ENCODE measurements around the gene SLC1A1.
"Not testable (repeated sequence)": the region's sequence is repeated elsewhere in the genome, so short reads cannot be mapped to it uniquely, and the experiment has no call there.

Gene SLC1A1

GRCh38 chr9:4507306-4508130 lies 17.2 kb downstream of the SLC1A1 start:
- no peak for DNase-seq

GRCh38 chr9:4508246-4508906 lies 18.1 kb downstream of the SLC1A1 start:
- DNase-seq, result no peak

- no peak for DNase-seq
Measured at GRCh38 chr9:4508907-4509589, 18.8 kb downstream of the SLC1A1 start.

GRCh38 chr9:4509590-4509984 lies 19.3 kb downstream of the SLC1A1 start:
- DNase-seq, result no peak

- DNase-seq, result no peak
Measured at GRCh38 chr9:4510546-4511322, 20.5 kb downstream of the SLC1A1 start.

GRCh38 chr9:4514252-4515128 lies 24.2 kb downstream of the SLC1A1 start:
- DNase-seq, result no peak

- no peak for DNase-seq
Measured at GRCh38 chr9:4515958-4516375, 25.7 kb downstream of the SLC1A1 start.

- DNase-seq, result no peak
Measured at GRCh38 chr9:4517274-4517673, 27.0 kb downstream of the SLC1A1 start.

GRCh38 chr9:4519604-4520003 lies 29.3 kb downstream of the SLC1A1 start:
- DNase-seq, result no peak

- no peak for DNase-seq
Measured at GRCh38 chr9:4520055-4520454, 29.8 kb downstream of the SLC1A1 start.

- DNase-seq, result no peak
Measured at GRCh38 chr9:4530375-4530774, 40.1 kb downstream of the SLC1A1 start.

- DNase-seq, result not testable (repeated sequence)
Measured at GRCh38 chr9:4530831-4531230, 40.6 kb downstream of the SLC1A1 start.

- DNase-seq, result not testable (repeated sequence)
Measured at GRCh38 chr9:4531355-4531754, 41.1 kb downstream of the SLC1A1 start.

- DNase-seq, result not testable (repeated sequence)
Measured at GRCh38 chr9:4533881-4534280, 43.6 kb downstream of the SLC1A1 start.

- DNase-seq, result not testable (repeated sequence)
Measured at GRCh38 chr9:4536196-4536595, 45.9 kb downstream of the SLC1A1 start.

GRCh38 chr9:4537581-4537980 lies 47.3 kb downstream of the SLC1A1 start:
- no peak for DNase-seq

GRCh38 chr9:4538107-4538506 lies 47.8 kb downstream of the SLC1A1 start:
- DNase-seq, result no peak

GRCh38 chr9:4538621-4539020 lies 48.4 kb downstream of the SLC1A1 start:
- DNase-seq, result no peak

- no peak for DNase-seq
Measured at GRCh38 chr9:4540425-4540824, 50.2 kb downstream of the SLC1A1 start.

GRCh38 chr9:4541281-4541680 lies 51.0 kb downstream of the SLC1A1 start:
- no peak for DNase-seq

- DNase-seq, result no peak
Measured at GRCh38 chr9:4541856-4542255, 51.6 kb downstream of the SLC1A1 start.

- not testable (repeated sequence) for DNase-seq
Measured at GRCh38 chr9:4544714-4545113, 54.4 kb downstream of the SLC1A1 start.
